ENCODE results near the gene ZNF587B.

DNA sequence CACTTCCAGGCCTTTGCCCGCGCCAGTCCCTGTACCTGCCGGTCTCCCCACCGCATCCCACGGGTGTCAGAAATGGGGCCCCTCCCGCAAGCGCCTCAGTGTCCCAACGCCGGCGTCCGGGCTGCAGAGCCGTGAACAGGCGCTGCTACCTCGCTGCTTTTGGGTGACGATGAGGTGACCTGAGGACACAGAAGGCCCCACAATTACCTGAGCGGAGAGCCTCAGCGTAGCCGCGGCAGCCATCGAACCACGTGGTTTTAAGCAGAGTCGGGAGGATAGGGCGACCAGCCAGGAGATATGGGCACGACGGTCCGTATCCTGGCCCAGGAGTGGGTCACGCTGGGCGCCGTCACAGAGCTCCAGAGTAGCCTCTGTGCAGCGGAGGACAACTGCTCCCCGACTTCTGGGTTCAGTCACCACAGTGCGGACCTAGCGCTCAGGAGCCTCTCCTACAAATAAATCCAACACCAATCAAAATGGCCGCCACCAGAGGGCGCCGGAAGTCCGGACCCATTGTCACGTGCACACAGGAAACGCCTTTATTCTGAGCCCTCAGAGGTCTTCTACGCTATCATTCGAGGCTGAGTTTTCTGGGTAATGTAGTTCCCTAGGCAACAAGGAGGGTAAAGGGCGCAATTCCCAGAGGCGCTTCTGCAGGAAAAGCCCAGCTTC is 58.6 kb downstream of the ZNF587B start, which contains the start of gene ZNF814:
- TF ChIP-seq CEBPB (IDR thresholded peaks at IDR 0.05) (no peak), EP300 (IDR thresholded peaks at IDR 0.05; ENCODE audit: borderline replicate concordance) (no peak), USF1 (IDR thresholded peaks at IDR 0.05) (no peak), REST (IDR thresholded peaks at IDR 0.05; ENCODE audit: low read depth) (no peak), YY1 (IDR thresholded peaks at IDR 0.05; ENCODE audit: low read depth) (no peak)
